ENCODE results near the gene CSNK1A1.

- TF ChIP-seq POLR2AphosphoS5 (IDR thresholded peaks at IDR 0.05; ENCODE audit: low read depth, low read length) (no peak), POLR2A (IDR thresholded peaks at IDR 0.05; ENCODE audit: low read depth, low read length) (no peak), TAF1 (IDR thresholded peaks at IDR 0.05; ENCODE audit: borderline replicate concordance, low read depth, low read length) (no peak)
Observed at GRCh38 chr5:149540089-149540488, 11.2 kb downstream of the CSNK1A1 start.

All from GM12892 (cell line).